Measurements from ENCODE around the gene HDAC4.

DNA sequence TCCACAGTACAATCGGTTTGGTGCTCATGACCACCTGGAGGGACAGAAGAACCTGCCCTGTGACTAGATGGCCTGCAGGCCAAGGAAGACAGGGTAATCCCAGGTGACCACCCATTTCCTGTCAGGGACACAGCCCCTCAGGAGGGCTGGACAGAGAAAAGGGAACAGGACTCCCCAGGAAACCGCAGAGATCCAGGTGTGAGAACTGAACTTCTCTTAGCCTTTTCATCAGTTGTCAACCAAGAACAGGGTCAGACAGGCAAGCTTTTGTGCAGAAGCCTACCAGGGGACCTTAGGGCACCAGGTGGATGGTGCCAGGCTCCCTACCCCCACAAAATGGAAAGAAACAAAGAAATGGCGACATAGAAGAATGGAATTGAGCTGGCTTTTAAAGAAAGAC lies 132.3 kb downstream of the HDAC4 start:
- TF ChIP-seq GATA2 (IDR thresholded peaks at IDR 0.05; ENCODE audit: low read depth, low read length) (no peak), GATA3 (IDR thresholded peaks at IDR 0.05; ENCODE audit: low read depth, low read length) (no peak)

Measured in SH-SY5Y (cell line).